GM10266 (cell line): Measurements from ENCODE around the gene DEPDC1B.

Source experiments
- DNase-seq: peaks from one replicate; pipeline ENCODE4 v3.0.0; 2012; ENCODE audit errors: extremely low spot score
- CTCF ChIP-seq: IDR thresholded peaks from 2 replicates; pipeline ENCODE4 v1.5.1; 2012; ENCODE audit warnings: mild to moderate bottlenecking, low read depth; ENCODE audit not compliant: control insufficient read depth, insufficient read depth; ENCODE audit errors: missing control alignments

Gene DEPDC1B

GRCh38 chr5:60651872-60652620, 47.9 kb downstream of the DEPDC1B start:
- no peak for DNase-seq
- TF ChIP-seq CTCF, result no peak

- DNase-seq, result peak; percentile 53
- peak; percentile 59 for TF ChIP-seq CTCF
Observed at GRCh38 chr5:60649288-60649917, 50.6 kb downstream of the DEPDC1B start.

GRCh38 chr5:60648175-60648574, 51.8 kb downstream of the DEPDC1B start:
- DNase-seq, result no peak
- TF ChIP-seq CTCF, result no peak

GRCh38 chr5:60640901-60641300, 59.1 kb downstream of the DEPDC1B start:
- TF ChIP-seq CTCF, result no peak
- DNase-seq, result no peak

GRCh38 chr5:60639544-60639943, 60.4 kb downstream of the DEPDC1B start:
- no peak for TF ChIP-seq CTCF

GRCh38 chr5:60638300-60638699, 61.7 kb downstream of the DEPDC1B start:
- no peak for TF ChIP-seq CTCF
- no peak for DNase-seq

More at GRCh38 chr5:60639544-60639943, 60.4 kb downstream of the DEPDC1B start:
- no peak for DNase-seq

GRCh38 chr5:60636644-60637043, 63.3 kb downstream of the DEPDC1B start:
- no peak for DNase-seq
- no peak for TF ChIP-seq CTCF
